Spleen (tissue), 11 donors: ENCODE data around the gene EXOC4. TPM values are rescaled to one million over a fixed set of nuclear protein-coding genes. Genes with fewer than 3 reads are reported as not detected.

Experiments used
- DNase-seq: peaks from one replicate; pipeline ENCODE4 v3.0.0-alpha.2; 2020
- H3K27ac ChIP-seq, 8 donors: fragments of 200-600 bp; sonication (generic) in 7 of 8; 1 replicate in 4 of 8; 2 replicates in 4 of 8; pipeline versions ENCODE4 v1.5.0 to v1.8.0; 2016 to 2021; ENCODE audit warnings: inconsistent platforms in 4 of 8, mild to moderate bottlenecking in 4 of 8, moderate library complexity in 1 of 8
- H3K27me3 ChIP-seq, 7 donors: fragments of 200-600 bp; sonication (generic) in 6 of 7; replicated peaks in 1 of 7; 1 replicate in 4 of 7; 2 replicates in 3 of 7; pipeline versions ENCODE4 v1.5.0 to v1.8.0; 2016 to 2021; ENCODE audit warnings: inconsistent platforms in 3 of 7, mild to moderate bottlenecking in 1 of 7
- H3K36me3 ChIP-seq, 6 donors: fragments of 200-600 bp; sonication (generic) in 5 of 6; 1 replicate in 4 of 6; 2 replicates in 2 of 6; pipeline versions ENCODE4 v1.5.0 to v1.8.0; 2016 to 2021; ENCODE audit warnings: inconsistent platforms in 2 of 6
- H3K4me1 ChIP-seq, 6 donors: fragments of 200-600 bp; sonication (generic) in 5 of 6; 1 replicate in 3 of 6; 2 replicates in 3 of 6; pipeline versions ENCODE4 v1.5.0 to v1.8.0; 2016 to 2021; ENCODE audit warnings: inconsistent platforms in 3 of 6
- H3K4me3 ChIP-seq, 8 donors: fragments of 200-600 bp; sonication (generic) in 7 of 8; 1 replicate in 4 of 8; 2 replicates in 4 of 8; pipeline versions ENCODE4 v1.5.0 to v1.8.0; 2016 to 2021; ENCODE audit warnings: inconsistent platforms in 4 of 8, mild to moderate bottlenecking in 4 of 8, moderate library complexity in 2 of 8
- H3K9me3 ChIP-seq, 8 donors: fragments of 200-600 bp; sonication (generic) in 7 of 8; 1 replicate in 4 of 8; 2 replicates in 4 of 8; pipeline versions ENCODE4 v1.5.0 to v1.8.0; 2016 to 2021; ENCODE audit warnings: inconsistent platforms in 4 of 8
- CTCF ChIP-seq, 11 experiments: fragments of 200-600 bp in 7 of 11; fragments of 450-650 bp in 4 of 11; sonication (generic) in 4 of 11; IDR thresholded peaks in 8 of 11; conservative IDR thresholded peaks in 3 of 11; 1 replicate in 7 of 11; 2 replicates in 4 of 11; pipeline versions ENCODE4 v1.4.0 to v1.8.0; 2016 to 2021; ENCODE audit warnings: antibody characterized with exemption in 11 of 11, inconsistent platforms in 4 of 11, mild to moderate bottlenecking in 1 of 11
- POLR2A ChIP-seq, 3 donors: fragments of 450-650 bp; IDR thresholded peaks; one replicate each; pipeline ENCODE4 v1.5.1; 2017; ENCODE audit warnings: antibody characterized with exemption in 3 of 3, mild to moderate bottlenecking in 1 of 3
- POLR2AphosphoS5 ChIP-seq, 3 donors: sonication (generic); formaldehyde crosslinking; IDR thresholded peaks; one replicate each; pipeline ENCODE4 v1.5.1; 2017; ENCODE audit warnings: antibody characterized with exemption in 3 of 3
- WGBS, 5 donors: extraction: QIAGEN DNeasy Blood & Tissue Kit in 3 of 5; methylation state at CpG; one replicate each; pipeline versions ENCODE4 v1.1.5 to v1.1.7; 2013 to 2018; 5-methylcytosine and 5-hydroxymethylcytosine counted together
- intact Hi-C: fragments of 100-400 bp; cut with DNase I; formaldehyde crosslinking; loops from one replicate; pipeline ENCODE4 v1.15.0; 2023; ENCODE audit warnings: low total_unique reads
- polyA plus RNA-seq, 3 donors: library from polyadenylated mRNA; stranded (reverse); fragments of 200-250 nt; gene quantifications; one replicate each; pipeline ENCODE4 v1.2.1, GENCODE V29; 2013
- total RNA-seq, 7 donors: library from RNA; depleted of rRNA in 3 of 7; stranded (reverse); fragments of >200 nt in 3 of 7; fragmentation: NEBNext Ultra II Directional in 4 of 7; extraction: Animal tissue kit (Norgen Biotek cat#: 25700) in 4 of 7; gene quantifications; one replicate each; pipeline versions ENCODE4 v1.1.0 to v1.2.1, GENCODE V29; 2016 to 2021
- donor health status: healthy with polysubstance abuse.
- donor health status: DM: no; HTN: no; CAD: no; lungs with moderate emphysema.
- donor health status: DM: no; HTN: no; CAD: no.
- donor health status: Bipolar disorder and iron deficiency.
- donor health status: healthy.
- donor health status: DM: no; HTN: no; CAD: no.
- donor health status: DM: yes; HTN: yes; CAD: no.

Gene EXOC4
- total and polyA plus RNA-seq, 10 donors, result 14.1 to 138 (median 102) TPM

- no peak for DNase-seq
- intact Hi-C loops, result no loop called here
- Histone ChIP-seq H3K36me3 (no peaks in the 10 kb centered on the region), H3K9me3 (peaks cover 0 to 11% (median 8%) of the 10 kb centered on the region in 8 donors), H3K4me3 (no peak overlapping the region), H3K27me3 (no peaks in the 10 kb centered on the region), H3K4me1 (peaks cover 0 to 36% (median 10%) of the 10 kb centered on the region in 6 donors), H3K27ac (peak overlapping the region in 3 of 8 donors; percentile 29 to 48 (median 41))
- no peak for TF ChIP-seq POLR2A (IDR thresholded peaks at IDR 0.05)
- TF ChIP-seq CTCF (IDR thresholded peaks at IDR 0.05 in 8 of 11, conservative IDR thresholded peaks at IDR 0.05 in 3 of 11), result no peak
- TF ChIP-seq POLR2AphosphoS5 (IDR thresholded peaks at IDR 0.05), result no peak
- WGBS, 5 donors, result 14 to 51% (median 34%) methylated on average over 2 of the region's 2 CpGs
Measured at GRCh38 chr7:133645884-133646391, 393.1 kb downstream of the EXOC4 start.

- no peaks in the 10 kb centered on the region for H3K27me3 ChIP-seq
- DNase-seq, result no peak
- H3K9me3 ChIP-seq, result peaks cover 0 to 11% (median 8%) of the 10 kb centered on the region in 8 donors
- H3K27ac ChIP-seq, result peak overlapping the region in 4 of 8 donors; percentile 29 to 48 (median 39)
- H3K4me1 ChIP-seq, result peaks cover 0 to 37% (median 11%) of the 10 kb centered on the region in 6 donors
- TF ChIP-seq POLR2AphosphoS5 (IDR thresholded peaks at IDR 0.05), result no peak
- no peak for TF ChIP-seq CTCF (IDR thresholded peaks at IDR 0.05 in 8 of 11, conservative IDR thresholded peaks at IDR 0.05 in 3 of 11)
- TF ChIP-seq POLR2A (IDR thresholded peaks at IDR 0.05), result no peak
- intact Hi-C loops, result no loop called here
- WGBS, 5 donors, result 70 to 88% (median 82%) methylated on average over 7 of the region's 7 CpGs
- no peaks in the 10 kb centered on the region for H3K36me3 ChIP-seq
- no peak overlapping the region for H3K4me3 ChIP-seq
Measured at GRCh38 chr7:133646472-133647315, 393.8 kb downstream of the EXOC4 start.

- H3K9me3 ChIP-seq, result no peaks in the 10 kb centered on the region
- no peak for TF ChIP-seq POLR2A (IDR thresholded peaks at IDR 0.05)
- no peaks in the 10 kb centered on the region for H3K27me3 ChIP-seq
- 84 to 96% (median 85%) methylated on average over 1 of the region's 1 CpG for WGBS, 5 donors
- peak overlapping the region in 1 of 8 donors; percentile 13 for H3K27ac ChIP-seq
- peaks cover 0 to 37% (median 12%) of the 10 kb centered on the region in 6 donors for H3K4me1 ChIP-seq
- no peak overlapping the region for H3K4me3 ChIP-seq
- H3K36me3 ChIP-seq, result no peaks in the 10 kb centered on the region
- intact Hi-C loops, result no loop called here
- no peak for DNase-seq
Measured at GRCh38 chr7:133649593-133649992, 396.7 kb downstream of the EXOC4 start.

- H3K4me1 ChIP-seq, result peaks cover 0 to 37% (median 12%) of the 10 kb centered on the region in 6 donors
- peak overlapping the region in 1 of 8 donors; percentile 13 for H3K27ac ChIP-seq
- no peak for DNase-seq
- H3K9me3 ChIP-seq, result no peaks in the 10 kb centered on the region
- intact Hi-C loops, result no loop called here
- H3K27me3 ChIP-seq, result no peaks in the 10 kb centered on the region
- TF ChIP-seq CTCF (IDR thresholded peaks at IDR 0.05 in 8 of 11, conservative IDR thresholded peaks at IDR 0.05 in 3 of 11) (no peak), POLR2AphosphoS5 (IDR thresholded peaks at IDR 0.05) (no peak), POLR2A (IDR thresholded peaks at IDR 0.05) (no peak)
- 57 to 89% (median 74%) methylated on average over 3 of the region's 3 CpGs for WGBS, 5 donors
- H3K4me3 ChIP-seq, result no peak overlapping the region
- H3K36me3 ChIP-seq, result no peaks in the 10 kb centered on the region
Measured at GRCh38 chr7:133650069-133650468, 397.2 kb downstream of the EXOC4 start.
